ENCODE data around the gene TNFSF4. TPM values are rescaled to one million over a fixed set of nuclear protein-coding genes. Genes with fewer than 3 reads are reported as not detected.
A peak's percentile ranks its signal among the peaks of the same experiment; 100 is the strongest.

The TNFSF4 gene
- total and polyA plus RNA-seq, 8 donors = 0.14 to 2.2 (median 0.56) TPM; not detected in 4

GRCh38 chr1:173204693-173205092 is 2.4 kb downstream of the TNFSF4 start:
- Histone ChIP-seq H3K36me3 (no peaks in the 10 kb centered on the region), H3K4me3 (no peak overlapping the region), H3K27ac (peak overlapping the region in 1 of 5 donors; percentile 57), H3K27me3 (no peaks in the 10 kb centered on the region), H3K4me1 (peaks cover 5 to 56% (median 34%) of the 10 kb centered on the region in 4 donors), H3K9me3 (no peaks in the 10 kb centered on the region)
- intact Hi-C loops (cut with DNase I; ENCODE audit: low total_unique reads) = no loop called here
- TF ChIP-seq, protein P1, sequence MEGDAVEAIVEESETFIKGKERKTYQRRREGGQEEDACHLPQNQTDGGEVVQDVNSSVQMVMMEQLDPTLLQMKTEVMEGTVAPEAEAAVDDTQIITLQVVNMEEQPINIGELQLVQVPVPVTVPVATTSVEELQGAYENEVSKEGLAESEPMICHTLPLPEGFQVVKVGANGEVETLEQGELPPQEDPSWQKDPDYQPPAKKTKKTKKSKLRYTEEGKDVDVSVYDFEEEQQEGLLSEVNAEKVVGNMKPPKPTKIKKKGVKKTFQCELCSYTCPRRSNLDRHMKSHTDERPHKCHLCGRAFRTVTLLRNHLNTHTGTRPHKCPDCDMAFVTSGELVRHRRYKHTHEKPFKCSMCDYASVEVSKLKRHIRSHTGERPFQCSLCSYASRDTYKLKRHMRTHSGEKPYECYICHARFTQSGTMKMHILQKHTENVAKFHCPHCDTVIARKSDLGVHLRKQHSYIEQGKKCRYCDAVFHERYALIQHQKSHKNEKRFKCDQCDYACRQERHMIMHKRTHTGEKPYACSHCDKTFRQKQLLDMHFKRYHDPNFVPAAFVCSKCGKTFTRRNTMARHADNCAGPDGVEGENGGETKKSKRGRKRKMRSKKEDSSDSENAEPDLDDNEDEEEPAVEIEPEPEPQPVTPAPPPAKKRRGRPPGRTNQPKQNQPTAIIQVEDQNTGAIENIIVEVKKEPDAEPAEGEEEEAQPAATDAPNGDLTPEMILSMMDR (IDR thresholded peaks at IDR 0.05) = no peak
- TF ChIP-seq POLR2A (IDR thresholded peaks at IDR 0.05) (no peak), POLR2AphosphoS5 (IDR thresholded peaks at IDR 0.05) (no peak), EP300 (IDR thresholded peaks at IDR 0.05) (no peak)
- 84 to 93% (median 89%) methylated on average over 1 of the region's 1 CpG for WGBS, 5 donors
- no peak for DNase-seq

DNA sequence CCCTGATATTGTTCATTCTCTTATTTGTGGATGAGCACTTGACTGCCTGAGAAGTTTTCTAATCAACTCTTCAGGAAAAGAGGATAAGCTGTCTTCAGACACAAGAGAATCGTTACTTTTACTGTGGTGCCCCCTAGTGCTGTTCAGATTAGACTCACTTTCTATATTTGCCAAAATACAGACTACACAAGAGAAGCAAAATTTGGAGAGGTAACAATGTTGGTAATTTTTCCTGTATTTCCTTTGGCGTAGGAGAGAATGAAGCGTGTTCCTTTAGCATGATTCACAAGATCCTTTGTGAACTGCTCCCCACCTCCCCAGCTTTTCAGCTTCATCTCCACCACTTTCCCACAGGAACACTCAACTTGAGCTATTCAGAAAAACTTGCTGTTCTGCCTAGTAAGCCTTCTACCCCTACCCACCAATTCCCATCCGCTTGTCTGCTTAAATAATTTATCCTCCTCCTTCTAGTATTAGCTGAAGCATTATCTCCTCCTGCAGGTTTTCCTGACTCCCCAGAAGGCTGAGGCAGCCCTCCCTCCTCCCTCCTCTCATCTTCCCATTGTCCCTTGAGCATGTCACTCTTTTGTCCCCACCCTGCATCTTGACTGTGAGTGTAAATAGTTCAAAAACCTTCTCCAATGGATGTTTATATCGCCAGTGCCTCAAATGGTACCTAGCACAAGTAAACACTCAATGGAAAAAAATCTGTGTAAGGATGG is 4.5 kb downstream of the TNFSF4 start:
- Histone ChIP-seq H3K9me3 (no peaks in the 10 kb centered on the region), H3K4me1 (peaks cover 5 to 48% (median 28%) of the 10 kb centered on the region in 4 donors), H3K4me3 (no peak overlapping the region), H3K27me3 (no peaks in the 10 kb centered on the region), H3K36me3 (no peaks in the 10 kb centered on the region), H3K27ac (peak overlapping the region in 1 of 5 donors; percentile 25)
- peak in 1 of 2 donors; percentile 84 for DNase-seq
- 32 to 40% (median 33%) methylated on average over 5 of the region's 5 CpGs for WGBS, 5 donors
- TF ChIP-seq, protein P1 (IDR thresholded peaks at IDR 0.05) = peak in 5 of 7 experiments; percentile 41 to 71 (median 61)
- TF ChIP-seq EP300 (IDR thresholded peaks at IDR 0.05) = no peak
- intact Hi-C loops (cut with DNase I; ENCODE audit: low total_unique reads) = no loop called here

GRCh38 chr1:173201969-173202368 is 5.2 kb downstream of the TNFSF4 start:
- intact Hi-C loops (cut with DNase I; ENCODE audit: low total_unique reads) = no loop called here
- H3K4me1 ChIP-seq = peaks cover 4 to 42% (median 22%) of the 10 kb centered on the region in 4 donors
- H3K36me3 ChIP-seq = no peaks in the 10 kb centered on the region
- DNase-seq = no peak
- H3K27me3 ChIP-seq = no peaks in the 10 kb centered on the region
- H3K9me3 ChIP-seq = no peaks in the 10 kb centered on the region
- H3K27ac ChIP-seq = no peak overlapping the region
- no peak for TF ChIP-seq POLR2A (IDR thresholded peaks at IDR 0.05)
- no peak for TF ChIP-seq POLR2AphosphoS5 (IDR thresholded peaks at IDR 0.05)
- TF ChIP-seq, protein P1 (IDR thresholded peaks at IDR 0.05) = no peak
- 49 to 83% (median 59%) methylated on average over 1 of the region's 1 CpG for WGBS, 5 donors
- no peak overlapping the region for H3K4me3 ChIP-seq

DNA sequence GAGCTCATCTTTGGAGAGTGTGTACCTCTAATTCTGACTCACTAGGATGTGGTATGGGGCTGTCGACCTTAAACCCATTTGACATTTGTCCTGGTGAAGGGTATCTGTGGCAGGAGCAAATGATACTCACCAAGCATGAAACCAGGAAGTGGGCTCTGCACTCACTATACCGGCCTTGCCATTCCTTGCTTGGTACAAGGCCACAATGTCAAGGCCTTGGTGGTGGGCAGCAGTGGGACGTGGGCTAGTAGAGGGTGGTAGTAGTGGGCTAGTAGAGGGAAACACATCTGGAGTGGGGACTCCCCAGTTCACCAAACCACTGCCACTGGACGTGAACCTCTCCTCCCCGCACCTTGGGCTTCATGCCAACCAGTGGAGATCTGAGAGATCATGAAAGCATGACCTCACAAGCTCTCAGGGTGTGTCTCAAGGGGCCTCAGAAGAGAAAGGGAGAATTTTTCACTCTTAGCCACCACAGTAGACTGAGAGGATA is 11.5 kb downstream of the TNFSF4 start:
- H3K9me3 ChIP-seq = no peaks in the 10 kb centered on the region
- H3K4me1 ChIP-seq = peaks cover 2 to 8% (median 5%) of the 10 kb centered on the region in 4 donors
- no peaks in the 10 kb centered on the region for H3K36me3 ChIP-seq
- H3K27ac ChIP-seq = no peak overlapping the region
- H3K27me3 ChIP-seq = no peaks in the 10 kb centered on the region
- WGBS, 5 donors = 76 to 83% (median 81%) methylated on average over 5 of the region's 5 CpGs
- no peak for TF ChIP-seq POLR2A (IDR thresholded peaks at IDR 0.05)
- TF ChIP-seq, protein P1 (IDR thresholded peaks at IDR 0.05) = no peak
- DNase-seq = no peak
- intact Hi-C loops (cut with DNase I; ENCODE audit: low total_unique reads) = loop anchor here (5.0 kb wide), 1 partner anchor 453 kb away; no protein-coding TSS in a partner anchor
- no peak overlapping the region for H3K4me3 ChIP-seq
